Activated B cell treated with CpG ODN at 0.5 μM for 24 hours (primary cell): ENCODE results near the gene PIM3. TPM values are rescaled to one million over a fixed set of nuclear protein-coding genes. Genes with fewer than 3 reads are reported as not detected.
A peak's percentile ranks its signal among the peaks of the same experiment; 100 is the strongest.

Experiments
- ATAC-seq: fragments of 200-7000 bp; cut with Tn5 transposase; one replicate; pipeline ENCODE4 v1.10.0; 2021; ENCODE audit warnings: low read depth, mild to moderate bottlenecking, moderate library complexity
- CTCF ChIA-PET: fragments of 350-600 bp; sonication (Branson Sonifier 250); formaldehyde crosslinking; loops from one replicate; lab custom pipeline; 2021; ENCODE audit warnings: antibody characterized with exemption; lab: Charles Lee
- POLR2A ChIA-PET: fragments of 350-600 bp; sonication (Branson Sonifier 250); formaldehyde crosslinking; loops from one replicate; lab custom pipeline; 2021; ENCODE audit warnings: antibody characterized with exemption; lab: Charles Lee
- DNase-seq: peaks from one replicate; pipeline ENCODE4 v3.0.0; 2022
- H3K27ac Mint-ChIP-seq: one replicate; pipeline ENCODE4 v1.8.0; 2020; ENCODE audit warnings: mixed read lengths
- H3K27me3 Mint-ChIP-seq: one replicate; pipeline ENCODE4 v1.8.0; 2021; ENCODE audit warnings: mixed read lengths
- H3K36me3 Mint-ChIP-seq: one replicate; pipeline ENCODE4 v1.8.0; 2021; ENCODE audit warnings: low read depth, mixed read lengths
- H3K4me1 Mint-ChIP-seq: one replicate; pipeline ENCODE4 v1.8.0; 2021; ENCODE audit warnings: mixed read lengths
- H3K4me3 Mint-ChIP-seq: one replicate; pipeline ENCODE4 v1.8.0; 2020; ENCODE audit warnings: mild to moderate bottlenecking, mixed read lengths
- H3K9me3 Mint-ChIP-seq: one replicate; pipeline ENCODE4 v1.8.0; 2020; ENCODE audit warnings: mixed read lengths
- intact Hi-C: fragments of 100-400 bp; cut with micrococcal nuclease; formaldehyde crosslinking; loops from one replicate; pipeline ENCODE4 v1.15.1; 2024
- total RNA-seq: library from RNA; stranded (reverse); gene quantifications from 2 replicates; pipeline ENCODE4 v1.2.3, GENCODE V29; 2022
- TF ChIP-seq, protein P1 (sequence below): fragments of 200-600 bp; IDR thresholded peaks from one replicate; pipeline ENCODE4 v1.8.0; 2022; ENCODE audit warnings: antibody characterized with exemption, mild to moderate bottlenecking

The PIM3 gene
- total RNA-seq, 1 donor from 2014 or later, result 91.7 TPM

DNA sequence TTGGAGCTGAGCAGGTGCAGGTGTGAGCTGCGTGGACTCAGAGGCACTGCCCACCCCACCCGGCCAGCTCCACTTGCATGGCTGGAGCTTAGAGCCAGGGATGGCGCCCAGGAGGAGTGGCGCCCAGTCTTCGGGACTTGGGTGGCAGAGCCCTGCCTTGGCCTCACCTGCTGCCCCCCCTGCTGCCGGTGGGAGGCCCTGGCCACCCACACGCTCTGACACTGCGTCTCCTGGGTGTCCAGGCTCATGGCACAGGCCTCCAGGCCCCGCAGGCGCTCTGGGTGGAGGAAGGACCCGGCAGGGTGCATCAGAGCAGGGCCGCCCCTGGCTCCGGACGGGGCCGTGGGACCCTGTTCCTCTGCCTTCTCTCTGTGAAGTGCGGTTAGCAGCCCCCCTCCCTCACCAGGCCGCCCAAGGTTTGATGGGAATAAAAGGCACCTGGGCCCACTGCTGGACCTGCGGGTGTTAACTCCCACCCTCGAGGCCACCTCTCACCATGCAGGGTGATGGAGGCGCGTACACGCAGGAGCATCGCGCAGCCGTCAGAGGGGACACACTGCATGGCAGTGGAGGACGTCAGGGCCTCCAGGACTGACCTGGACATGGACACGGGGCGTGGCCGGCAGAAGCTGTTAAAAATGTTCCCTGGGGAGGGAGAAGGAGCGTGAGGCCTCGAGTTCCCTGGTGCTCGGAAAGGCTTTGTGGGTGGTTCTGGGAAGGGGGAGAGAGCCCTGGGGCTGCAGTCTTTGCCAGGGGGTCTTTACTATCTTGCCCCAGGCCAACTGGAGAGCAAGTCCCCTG is 40.2 kb downstream of the PIM3 start:
- no peaks in the 10 kb centered on the region for H3K9me3 Mint-ChIP-seq
- H3K27me3 Mint-ChIP-seq, result peaks cover 4% of the 10 kb centered on the region
- ChIA-PET CTCF (no interaction called here), POLR2A (interaction anchor here (0.6 kb wide), 1 partner anchor 42 kb away, joined by 3 read pairs; no protein-coding TSS in a partner anchor)
- ATAC-seq, result no peak
- no peaks in the 10 kb centered on the region for H3K36me3 Mint-ChIP-seq
- H3K4me3 Mint-ChIP-seq, result no peak overlapping the region
- H3K27ac Mint-ChIP-seq, result no peak overlapping the region
- intact Hi-C loops, result no loop called here
- H3K4me1 Mint-ChIP-seq, result peaks cover 12% of the 10 kb centered on the region
- TF ChIP-seq, protein P1, sequence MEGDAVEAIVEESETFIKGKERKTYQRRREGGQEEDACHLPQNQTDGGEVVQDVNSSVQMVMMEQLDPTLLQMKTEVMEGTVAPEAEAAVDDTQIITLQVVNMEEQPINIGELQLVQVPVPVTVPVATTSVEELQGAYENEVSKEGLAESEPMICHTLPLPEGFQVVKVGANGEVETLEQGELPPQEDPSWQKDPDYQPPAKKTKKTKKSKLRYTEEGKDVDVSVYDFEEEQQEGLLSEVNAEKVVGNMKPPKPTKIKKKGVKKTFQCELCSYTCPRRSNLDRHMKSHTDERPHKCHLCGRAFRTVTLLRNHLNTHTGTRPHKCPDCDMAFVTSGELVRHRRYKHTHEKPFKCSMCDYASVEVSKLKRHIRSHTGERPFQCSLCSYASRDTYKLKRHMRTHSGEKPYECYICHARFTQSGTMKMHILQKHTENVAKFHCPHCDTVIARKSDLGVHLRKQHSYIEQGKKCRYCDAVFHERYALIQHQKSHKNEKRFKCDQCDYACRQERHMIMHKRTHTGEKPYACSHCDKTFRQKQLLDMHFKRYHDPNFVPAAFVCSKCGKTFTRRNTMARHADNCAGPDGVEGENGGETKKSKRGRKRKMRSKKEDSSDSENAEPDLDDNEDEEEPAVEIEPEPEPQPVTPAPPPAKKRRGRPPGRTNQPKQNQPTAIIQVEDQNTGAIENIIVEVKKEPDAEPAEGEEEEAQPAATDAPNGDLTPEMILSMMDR, result no peak
- DNase-seq, result no peak

- ATAC-seq, result peak; percentile 33
- CTCF ChIA-PET, result interaction anchor here (0.6 to 1.0 kb wide), 2 partner anchors 8 to 30 kb away, joined by 3 read pairs; no protein-coding TSS in a partner anchor
These were observed 41.0 kb downstream of the PIM3 start for GRCh38 chr22:50001388-50002231.

DNA sequence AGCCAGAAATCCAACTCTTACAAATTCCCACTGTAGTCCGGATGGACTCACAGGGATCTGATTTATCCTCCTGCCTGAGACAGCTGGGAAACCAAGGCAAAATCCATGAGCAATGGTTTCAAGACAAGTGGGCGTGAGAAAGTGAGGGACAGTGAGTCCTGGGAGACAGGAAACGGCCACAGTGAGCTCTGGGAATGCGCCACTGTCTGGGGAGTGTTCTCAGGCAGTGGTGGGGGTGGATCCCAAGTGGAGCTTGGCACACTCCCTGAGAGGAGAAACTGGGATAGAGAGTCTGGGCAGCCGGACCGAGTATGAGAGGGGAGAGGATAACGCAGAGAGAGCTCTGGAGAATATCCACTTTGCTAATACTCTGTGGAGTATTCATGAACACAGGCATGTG is 42.2 kb downstream of the PIM3 start:
- H3K4me1 Mint-ChIP-seq, result peaks cover 9% of the 10 kb centered on the region
- no peak overlapping the region for H3K27ac Mint-ChIP-seq
- H3K36me3 Mint-ChIP-seq, result no peaks in the 10 kb centered on the region
- intact Hi-C loops, result no loop called here
- peaks cover 4% of the 10 kb centered on the region for H3K27me3 Mint-ChIP-seq
- ATAC-seq (no peak), DNase-seq (no peak)
- H3K9me3 Mint-ChIP-seq, result no peaks in the 10 kb centered on the region
- CTCF ChIA-PET, result interaction anchor here (1.0 kb wide), 1 partner anchor 9 kb away, joined by 3 read pairs; no protein-coding TSS in a partner anchor
- TF ChIP-seq, protein P1, result no peak
- no peak overlapping the region for H3K4me3 Mint-ChIP-seq
- POLR2A ChIA-PET, result no interaction called here

More at GRCh38 chr22:50001388-50002231, 41.0 kb downstream of the PIM3 start:
- peaks cover 12% of the 10 kb centered on the region for H3K4me1 Mint-ChIP-seq
- no peaks in the 10 kb centered on the region for H3K9me3 Mint-ChIP-seq
- H3K4me3 Mint-ChIP-seq, result no peak overlapping the region
- TF ChIP-seq, protein P1, result no peak
- no peaks in the 10 kb centered on the region for H3K36me3 Mint-ChIP-seq
- POLR2A ChIA-PET, result interaction anchor here (0.8 kb wide), 1 partner anchor 9 kb away, joined by 3 read pairs; no protein-coding TSS in a partner anchor
- H3K27ac Mint-ChIP-seq, result no peak overlapping the region
- DNase-seq, result no peak
- H3K27me3 Mint-ChIP-seq, result peaks cover 4% of the 10 kb centered on the region
- intact Hi-C loops, result no loop called here

DNA sequence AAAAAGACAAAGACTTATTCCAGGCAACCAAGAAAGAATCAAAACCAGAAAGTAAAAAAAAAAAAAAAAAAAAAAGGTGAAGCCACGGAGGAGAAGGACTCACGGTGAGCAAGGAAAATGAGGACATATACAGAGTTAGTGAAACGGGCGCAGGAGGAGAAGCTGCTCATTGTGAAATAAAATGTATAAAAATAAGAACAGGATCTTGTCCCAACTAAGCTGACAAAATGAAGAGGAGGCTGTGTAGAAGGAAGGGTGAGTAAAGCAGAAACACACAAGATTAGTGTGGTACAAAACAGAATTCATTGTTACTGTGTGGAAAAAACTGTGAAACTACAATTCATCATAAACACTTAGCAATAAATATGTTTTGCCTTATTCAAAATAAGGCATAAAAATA is 44.3 kb downstream of the PIM3 start:
- Mint-ChIP-seq H3K27me3 (peaks cover 4% of the 10 kb centered on the region), H3K36me3 (no peaks in the 10 kb centered on the region), H3K4me1 (peaks cover 7% of the 10 kb centered on the region), H3K4me3 (no peak overlapping the region), H3K9me3 (no peaks in the 10 kb centered on the region), H3K27ac (no peak overlapping the region)
- ChIA-PET CTCF (interaction anchor here (1.2 to 1.9 kb wide), 2 partner anchors 22 to 28 kb away, joined by 4 read pairs; no protein-coding TSS in a partner anchor), POLR2A (interaction anchor here (0.7 kb wide), 1 partner anchor 12 kb away, joined by 11 read pairs; no protein-coding TSS in a partner anchor)
- DNase-seq (no peak), ATAC-seq (no peak)
- TF ChIP-seq, protein P1, result no peak
- intact Hi-C loops, result no loop called here
